Peyer's patch (tissue), 4 donors: ENCODE data around the gene HNRNPLL. TPM values are rescaled to one million over a fixed set of nuclear protein-coding genes. Genes with fewer than 3 reads are reported as not detected.

ENCODE experiments used
- DNase-seq, 3 donors: peaks; one replicate each; pipeline ENCODE4 v3.0.0-alpha.2; 2017 to 2019
- H3K27ac ChIP-seq, 4 donors: fragments of 200-600 bp; sonication (generic); one replicate each; pipeline ENCODE4 v1.5.1; 2016 to 2019
- H3K27me3 ChIP-seq, 2 donors: fragments of 200-600 bp; sonication (generic); one replicate each; pipeline ENCODE4 v1.5.1; 2019
- H3K36me3 ChIP-seq, 3 donors: fragments of 200-600 bp; sonication (generic); one replicate each; pipeline ENCODE4 v1.5.1; 2016 to 2019
- H3K4me1 ChIP-seq, 4 donors: fragments of 200-600 bp; sonication (generic); one replicate each; pipeline ENCODE4 v1.5.1; 2016 to 2019
- H3K4me3 ChIP-seq, 4 donors: fragments of 200-600 bp; sonication (generic); 1 replicate in 3 of 4; 2 replicates in 1 of 4; pipeline ENCODE4 v1.5.1; 2016 to 2019; ENCODE audit warnings: mild to moderate bottlenecking in 1 of 4
- H3K9me3 ChIP-seq, 4 donors: fragments of 200-600 bp; sonication (generic); one replicate each; pipeline ENCODE4 v1.5.1; 2016 to 2019; ENCODE audit warnings: mild to moderate bottlenecking in 1 of 4
- POLR2A ChIP-seq, 2 donors: fragments of 450-650 bp; IDR thresholded peaks; one replicate each; pipeline ENCODE4 v1.5.1; 2017; ENCODE audit warnings: antibody characterized with exemption in 2 of 2, mild to moderate bottlenecking in 2 of 2, moderate library complexity in 2 of 2
- total RNA-seq, 4 donors: library from RNA; depleted of rRNA; stranded (reverse); fragments of >200 nt; gene quantifications; one replicate each; pipeline ENCODE4 v1.1.0, GENCODE V29; 2016
- TF ChIP-seq, protein P1 (sequence below), 6 experiments: fragments of 450-650 bp in 4 of 6; fragments of 200-600 bp in 2 of 6; sonication (generic) in 1 of 6; IDR thresholded peaks; one replicate each; pipeline ENCODE4 v1.5.1; 2017 to 2019; ENCODE audit warnings: antibody characterized with exemption in 6 of 6, mild to moderate bottlenecking in 3 of 6, moderate library complexity in 1 of 6

Gene HNRNPLL
- total RNA-seq, 4 donors from 2014 or later: 33.3 to 70.1 (median 48.0) TPM

DNA sequence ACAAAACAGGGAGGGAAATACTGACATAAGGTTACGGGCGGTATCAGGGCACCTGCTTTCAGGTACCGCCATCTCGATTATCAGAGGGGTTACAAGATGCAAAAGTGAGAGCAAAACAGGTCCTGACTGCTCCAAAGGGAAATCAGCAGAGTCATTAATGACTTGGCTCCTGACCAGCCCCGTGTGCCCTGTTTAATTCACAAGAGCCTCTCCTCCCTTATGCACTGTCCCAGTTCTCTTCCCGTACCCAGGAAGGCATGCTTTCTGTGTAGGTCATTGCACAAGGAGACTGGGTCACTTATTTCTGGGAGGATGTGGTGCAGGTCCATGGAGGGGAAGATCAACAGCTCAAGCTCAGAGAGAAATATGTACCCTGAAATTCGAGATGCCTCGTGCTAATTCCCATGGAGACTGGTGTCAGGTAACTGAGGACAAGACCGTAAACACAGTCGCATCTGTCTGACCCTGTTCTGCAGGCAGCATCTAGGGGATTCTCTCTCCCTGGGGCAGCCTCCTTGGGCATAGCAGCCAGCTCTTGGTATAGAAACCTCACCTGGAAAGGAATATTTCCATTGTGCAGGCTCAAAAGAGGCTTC is 79.9 kb downstream of the HNRNPLL start:
- Histone ChIP-seq H3K27ac (no peak overlapping the region), H3K4me1 (no peaks in the 10 kb centered on the region), H3K27me3 (no peaks in the 10 kb centered on the region), H3K36me3 (no peaks in the 10 kb centered on the region), H3K4me3 (no peak overlapping the region), H3K9me3 (no peaks in the 10 kb centered on the region)
- no peak for TF ChIP-seq POLR2A (IDR thresholded peaks at IDR 0.05)
- TF ChIP-seq, protein P1, sequence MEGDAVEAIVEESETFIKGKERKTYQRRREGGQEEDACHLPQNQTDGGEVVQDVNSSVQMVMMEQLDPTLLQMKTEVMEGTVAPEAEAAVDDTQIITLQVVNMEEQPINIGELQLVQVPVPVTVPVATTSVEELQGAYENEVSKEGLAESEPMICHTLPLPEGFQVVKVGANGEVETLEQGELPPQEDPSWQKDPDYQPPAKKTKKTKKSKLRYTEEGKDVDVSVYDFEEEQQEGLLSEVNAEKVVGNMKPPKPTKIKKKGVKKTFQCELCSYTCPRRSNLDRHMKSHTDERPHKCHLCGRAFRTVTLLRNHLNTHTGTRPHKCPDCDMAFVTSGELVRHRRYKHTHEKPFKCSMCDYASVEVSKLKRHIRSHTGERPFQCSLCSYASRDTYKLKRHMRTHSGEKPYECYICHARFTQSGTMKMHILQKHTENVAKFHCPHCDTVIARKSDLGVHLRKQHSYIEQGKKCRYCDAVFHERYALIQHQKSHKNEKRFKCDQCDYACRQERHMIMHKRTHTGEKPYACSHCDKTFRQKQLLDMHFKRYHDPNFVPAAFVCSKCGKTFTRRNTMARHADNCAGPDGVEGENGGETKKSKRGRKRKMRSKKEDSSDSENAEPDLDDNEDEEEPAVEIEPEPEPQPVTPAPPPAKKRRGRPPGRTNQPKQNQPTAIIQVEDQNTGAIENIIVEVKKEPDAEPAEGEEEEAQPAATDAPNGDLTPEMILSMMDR (IDR thresholded peaks at IDR 0.05): no peak
- no peak for DNase-seq

DNA sequence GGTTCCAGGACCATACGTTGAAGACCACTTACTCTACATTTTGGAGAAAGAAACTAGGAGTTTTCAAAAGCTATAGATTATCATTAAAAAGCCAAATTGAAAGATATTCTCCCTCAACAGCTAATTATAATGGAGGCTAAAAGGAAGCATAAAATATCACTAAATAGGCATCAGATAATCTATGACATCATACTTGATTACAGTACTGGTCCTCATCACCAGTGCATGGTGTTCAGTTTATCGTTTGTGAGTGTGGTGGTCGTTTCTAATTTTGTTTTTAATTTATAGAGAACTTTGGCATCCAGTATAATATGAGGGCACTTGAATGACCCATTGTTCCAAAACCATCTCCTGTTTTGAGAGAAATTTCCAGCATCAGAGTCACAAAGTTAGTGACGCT is 80.9 kb downstream of the HNRNPLL start:
- Histone ChIP-seq H3K36me3 (no peaks in the 10 kb centered on the region), H3K4me3 (no peak overlapping the region), H3K9me3 (no peaks in the 10 kb centered on the region), H3K27me3 (no peaks in the 10 kb centered on the region), H3K27ac (no peak overlapping the region), H3K4me1 (no peaks in the 10 kb centered on the region)
- no peak for TF ChIP-seq POLR2A (IDR thresholded peaks at IDR 0.05)
- TF ChIP-seq, protein P1 (IDR thresholded peaks at IDR 0.05): no peak
- no peak for DNase-seq

DNA sequence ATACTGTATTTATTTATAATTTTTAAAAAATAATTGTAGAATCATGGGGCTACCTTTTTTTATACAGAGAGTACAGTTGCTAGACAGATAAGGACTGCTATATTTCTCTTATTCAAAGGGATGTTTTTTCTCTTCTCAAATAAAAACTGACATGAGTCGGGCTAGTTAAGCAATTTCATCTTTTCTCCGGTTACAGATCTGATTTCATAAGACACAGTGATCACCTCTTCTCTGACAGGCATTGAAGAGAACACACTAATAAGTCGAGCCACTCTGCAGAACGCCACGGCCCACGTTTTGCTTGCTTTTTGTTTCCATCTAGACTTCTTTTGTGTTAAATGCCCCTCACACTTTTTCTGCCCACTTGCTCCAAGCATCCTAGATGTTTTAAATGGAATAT is 85.4 kb downstream of the HNRNPLL start:
- Histone ChIP-seq H3K27ac (no peak overlapping the region), H3K4me1 (no peaks in the 10 kb centered on the region), H3K9me3 (no peaks in the 10 kb centered on the region), H3K27me3 (no peaks in the 10 kb centered on the region), H3K4me3 (no peak overlapping the region), H3K36me3 (no peaks in the 10 kb centered on the region)
- TF ChIP-seq, protein P1 (IDR thresholded peaks at IDR 0.05): no peak
- no peak for TF ChIP-seq POLR2A (IDR thresholded peaks at IDR 0.05)
- no peak for DNase-seq

DNA sequence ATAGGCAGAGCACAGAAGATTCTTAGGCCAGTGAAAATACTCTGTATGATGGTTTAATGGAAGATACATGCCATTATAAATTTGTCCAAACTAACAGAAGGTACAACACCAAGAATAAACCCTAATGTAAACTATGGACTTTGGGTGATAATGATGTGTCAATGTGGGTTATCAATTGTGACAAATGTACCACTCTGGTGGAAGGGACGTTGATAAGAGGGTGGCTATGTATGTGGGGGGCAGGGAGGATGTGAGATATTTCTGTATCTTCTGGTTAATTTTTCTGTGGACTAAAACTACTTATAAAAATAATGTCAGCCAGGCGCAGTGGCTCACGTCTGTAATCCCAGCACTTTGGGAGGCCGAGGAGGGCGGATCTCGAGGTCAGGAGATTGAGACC is 86.2 kb downstream of the HNRNPLL start:
- Histone ChIP-seq H3K9me3 (no peaks in the 10 kb centered on the region), H3K27me3 (no peaks in the 10 kb centered on the region), H3K4me1 (no peaks in the 10 kb centered on the region), H3K36me3 (no peaks in the 10 kb centered on the region), H3K27ac (peak overlapping the region in 1 of 4 donors; percentile 75), H3K4me3 (no peak overlapping the region)
- TF ChIP-seq POLR2A (IDR thresholded peaks at IDR 0.05): no peak
- TF ChIP-seq, protein P1 (IDR thresholded peaks at IDR 0.05): no peak
- DNase-seq: no peak

DNA sequence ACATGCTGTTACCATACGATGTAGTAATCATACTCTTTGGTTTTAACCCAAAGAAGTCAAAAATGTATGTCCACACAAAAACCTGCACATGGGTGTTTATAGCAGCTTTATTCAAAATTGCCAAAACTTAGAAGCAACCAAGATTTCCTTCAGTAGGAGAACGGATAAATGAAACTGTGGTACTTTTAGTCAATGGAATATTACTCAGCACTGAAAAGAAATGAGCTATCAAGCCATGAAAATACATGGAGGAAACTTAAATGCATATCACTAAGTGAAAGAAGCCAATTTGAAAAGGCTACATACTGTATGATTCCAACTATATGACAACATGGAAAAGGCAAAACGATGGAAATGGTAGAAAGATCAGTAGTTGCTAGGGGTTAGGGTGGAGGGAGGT is 86.6 kb downstream of the HNRNPLL start:
- H3K27ac ChIP-seq: peak overlapping the region in 1 of 4 donors; percentile 75
- no peaks in the 10 kb centered on the region for H3K4me1 ChIP-seq
- H3K36me3 ChIP-seq: no peaks in the 10 kb centered on the region

More for the DNA sequence above, 86.6 kb downstream of the HNRNPLL start:
- H3K27me3 ChIP-seq: no peaks in the 10 kb centered on the region
- no peak overlapping the region for H3K4me3 ChIP-seq
- H3K9me3 ChIP-seq: no peaks in the 10 kb centered on the region
- DNase-seq: no peak
- TF ChIP-seq, protein P1 (IDR thresholded peaks at IDR 0.05): no peak
- no peak for TF ChIP-seq POLR2A (IDR thresholded peaks at IDR 0.05)
